NCI-H1092 (cell line): ENCODE measurements around the gene NCS1.
A peak's percentile ranks its signal among the peaks of the same experiment; 100 is the strongest.

ENCODE experiments used
- DNase-seq: peaks from one replicate; lab custom pipeline; 2025; lab: John Stamatoyannopoulos, UW

Gene NCS1

GRCh38 chr9:130147910-130148309 lies 24.3 kb upstream of the NCS1 start:
- no peak for DNase-seq

DNA sequence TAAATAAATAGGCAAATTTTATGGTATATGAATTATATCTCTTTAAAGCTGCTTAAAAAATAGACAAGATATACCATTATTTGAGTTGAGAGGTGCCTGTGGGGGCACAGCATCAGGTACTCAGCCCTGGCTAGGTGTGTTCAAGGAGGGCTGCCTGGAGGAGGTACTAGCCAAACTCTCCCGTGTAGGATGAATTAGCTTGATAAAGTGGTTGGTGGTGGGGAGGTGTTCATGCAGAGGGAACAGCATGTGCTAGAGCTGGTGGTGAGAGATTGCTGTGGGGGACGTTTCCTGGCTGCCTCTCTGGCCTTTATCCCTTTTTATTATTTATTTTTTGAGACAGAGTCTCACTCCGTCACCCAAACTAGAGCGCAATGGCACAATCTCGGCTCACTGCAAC lies 23.2 kb upstream of the NCS1 start:
- DNase-seq: no peak

GRCh38 chr9:130149654-130150286 lies 22.4 kb upstream of the NCS1 start:
- DNase-seq: no peak

DNA sequence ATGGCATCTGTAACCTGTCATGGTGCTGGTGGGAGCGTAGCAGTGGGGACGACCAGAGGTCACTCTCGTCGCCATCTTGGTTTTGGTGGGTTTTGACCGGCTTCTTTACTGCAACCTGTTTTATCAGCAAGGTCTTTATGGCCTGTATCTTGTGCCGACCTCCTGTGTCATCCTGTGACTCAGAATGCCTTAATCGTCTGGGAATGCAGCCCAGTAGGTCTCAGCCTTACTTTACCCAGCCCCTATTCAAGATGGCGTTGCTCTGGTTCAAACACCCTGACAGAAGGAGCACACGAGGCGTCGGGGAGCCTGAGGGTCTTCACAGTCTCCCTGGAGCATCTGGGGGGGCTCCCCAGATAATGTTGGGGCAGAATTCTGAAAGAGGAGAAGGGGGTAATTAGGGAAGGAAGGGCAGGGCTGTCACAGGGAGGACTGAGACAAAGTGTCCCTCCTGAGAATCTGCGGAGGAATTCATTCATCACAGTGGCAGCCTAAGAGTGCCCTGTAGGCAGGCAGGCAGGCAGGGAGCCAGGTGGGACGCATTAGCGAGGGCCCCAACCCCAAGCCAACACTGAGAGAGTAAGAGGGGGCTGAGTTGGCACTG lies 21.3 kb upstream of the NCS1 start:
- DNase-seq: no peak

- DNase-seq: no peak
Observed at GRCh38 chr9:130154816-130155215, 17.4 kb upstream of the NCS1 start.

DNA sequence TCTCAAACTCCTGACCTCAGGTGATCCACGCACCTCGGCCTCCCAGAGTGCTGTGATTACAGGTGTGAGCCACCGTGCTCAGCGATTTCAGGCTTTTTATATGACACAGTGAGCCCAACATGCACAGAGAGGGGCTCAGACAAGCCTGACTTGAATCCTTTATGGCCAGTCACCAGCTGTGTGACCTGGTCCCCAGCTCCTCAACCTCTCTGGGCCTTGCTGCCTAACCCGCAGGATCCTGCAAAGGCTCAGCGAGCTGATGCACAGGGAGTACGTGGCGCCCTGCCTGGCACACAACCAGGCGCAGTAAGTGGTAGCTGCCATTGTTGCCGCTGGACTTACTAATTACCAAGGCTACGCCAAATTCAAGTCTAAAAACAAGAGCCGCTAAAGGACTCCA lies 16.6 kb upstream of the NCS1 start:
- DNase-seq: no peak

DNA sequence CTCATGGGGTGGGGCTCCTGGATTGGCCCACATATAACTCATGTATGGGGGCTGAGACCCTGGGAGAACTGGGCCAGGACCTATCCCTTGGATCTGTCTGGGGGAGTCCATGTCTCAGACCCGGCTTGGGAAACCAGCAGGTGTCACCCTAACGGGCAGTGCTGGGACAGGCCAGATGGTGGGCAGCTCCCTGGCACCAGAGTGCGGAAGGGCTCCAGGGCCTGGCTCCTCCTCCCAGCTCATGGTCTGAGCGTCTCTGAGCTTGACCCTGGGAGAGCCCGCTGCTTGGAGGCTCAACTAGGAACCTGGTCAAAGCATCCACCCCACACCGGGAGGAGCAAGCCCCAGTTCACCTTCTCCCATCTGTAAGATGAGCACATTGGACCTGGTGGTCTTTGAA lies 15.5 kb upstream of the NCS1 start:
- DNase-seq: no peak

GRCh38 chr9:130157079-130157478 lies 15.1 kb upstream of the NCS1 start:
- DNase-seq: no peak

- no peak for DNase-seq
Observed at GRCh38 chr9:130158001-130158400, 14.2 kb upstream of the NCS1 start.

DNA sequence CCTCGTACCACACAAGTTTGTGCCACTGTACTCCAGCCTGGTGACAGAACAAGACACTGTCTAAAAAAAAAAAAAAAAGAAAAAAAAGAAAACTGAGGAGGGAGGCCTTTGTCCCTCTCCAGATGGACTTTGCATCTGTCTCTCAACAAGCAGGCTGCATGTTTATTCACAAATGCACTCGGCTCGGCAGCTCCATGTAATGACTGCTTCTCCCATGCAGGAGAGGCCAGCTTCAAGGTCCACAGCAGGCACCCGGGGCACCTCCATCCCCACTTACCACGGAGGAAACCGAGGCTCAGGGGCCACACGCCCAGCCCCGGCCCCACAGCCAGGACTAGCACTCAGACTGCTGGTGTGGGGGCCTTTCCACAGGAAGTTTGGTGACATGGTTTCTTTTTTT lies 13.1 kb upstream of the NCS1 start:
- no peak for DNase-seq

DNA sequence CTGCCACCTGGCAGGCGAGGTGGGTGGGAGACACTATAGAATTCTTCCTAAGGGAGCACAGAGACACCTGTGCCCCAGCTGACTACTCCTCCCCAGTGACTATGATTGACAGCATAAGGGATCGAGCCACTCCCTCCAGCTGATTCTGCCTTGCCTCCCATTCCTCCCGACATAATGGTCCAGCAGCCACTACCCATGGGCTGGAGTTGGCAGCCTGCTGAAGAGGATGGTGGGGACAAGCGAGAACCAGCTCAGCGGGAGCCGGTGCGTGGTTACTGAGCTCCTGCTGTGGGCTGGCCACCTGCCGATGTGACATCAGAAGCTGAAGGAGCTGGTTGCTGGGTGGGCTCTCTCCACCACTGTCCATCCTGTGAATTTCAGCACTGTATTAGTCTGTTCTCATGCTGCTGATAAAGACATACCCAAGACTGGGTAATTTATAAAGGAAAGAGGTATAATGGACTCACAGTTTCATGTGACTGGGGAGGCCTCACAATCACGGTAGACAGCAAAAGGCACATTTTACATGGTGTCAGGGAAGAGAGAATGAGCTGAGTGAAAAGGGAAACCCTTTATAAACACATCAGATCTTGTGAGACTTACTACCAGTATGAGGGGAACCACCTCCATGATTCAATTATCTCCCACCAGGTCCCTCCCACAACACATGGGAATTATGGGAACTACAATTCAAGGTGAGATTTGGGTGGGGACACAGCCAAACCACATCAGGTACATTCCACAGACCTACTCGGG lies 12.1 kb upstream of the NCS1 start:
- DNase-seq: peak; percentile 80

GRCh38 chr9:130160862-130161470 lies 11.2 kb upstream of the NCS1 start:
- DNase-seq: no peak

DNA sequence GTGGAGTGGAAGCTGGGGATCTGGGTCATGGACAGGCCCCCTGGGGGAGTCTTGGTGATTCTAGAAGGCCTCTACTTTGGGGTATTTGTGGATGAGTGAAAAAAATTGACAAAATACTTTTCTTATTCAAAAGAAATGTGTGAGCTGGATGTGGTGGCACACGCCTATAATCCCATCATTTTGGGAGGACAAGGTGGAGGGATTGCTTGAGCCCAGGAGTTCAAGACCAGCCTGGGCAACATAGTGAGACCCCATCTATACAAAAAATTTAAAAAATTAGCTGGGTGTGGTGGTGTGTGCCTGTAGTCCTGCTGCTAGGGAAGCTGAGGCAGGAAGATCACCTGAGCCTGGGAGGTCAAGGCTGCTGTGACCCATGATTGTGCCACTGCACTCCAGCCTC lies 6.6 kb upstream of the NCS1 start:
- no peak for DNase-seq

GRCh38 chr9:130166399-130166798 lies 5.8 kb upstream of the NCS1 start:
- DNase-seq: no peak

DNA sequence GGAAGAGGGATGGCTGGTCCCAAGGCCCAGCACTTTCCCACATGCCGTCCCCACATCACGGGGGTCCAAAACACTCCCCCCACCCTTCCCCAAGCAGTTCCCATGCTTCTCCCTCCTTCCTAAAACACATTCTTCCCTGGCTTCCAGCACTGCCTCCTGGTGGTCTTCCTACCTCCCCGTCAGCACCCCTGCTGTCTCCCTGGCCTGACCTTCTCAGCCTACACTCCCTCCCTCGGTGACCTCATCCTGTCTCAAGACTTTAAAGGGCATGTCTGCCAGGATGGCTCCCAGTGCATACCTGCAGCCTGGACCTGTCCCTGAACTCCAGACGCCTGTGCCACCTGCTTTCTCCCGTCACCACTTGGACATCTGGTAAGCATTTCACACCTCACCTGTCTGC lies 4.3 kb upstream of the NCS1 start:
- DNase-seq: no peak

- no peak for DNase-seq
Observed at GRCh38 chr9:130171226-130172148, 717 bp upstream of the NCS1 start.

DNA sequence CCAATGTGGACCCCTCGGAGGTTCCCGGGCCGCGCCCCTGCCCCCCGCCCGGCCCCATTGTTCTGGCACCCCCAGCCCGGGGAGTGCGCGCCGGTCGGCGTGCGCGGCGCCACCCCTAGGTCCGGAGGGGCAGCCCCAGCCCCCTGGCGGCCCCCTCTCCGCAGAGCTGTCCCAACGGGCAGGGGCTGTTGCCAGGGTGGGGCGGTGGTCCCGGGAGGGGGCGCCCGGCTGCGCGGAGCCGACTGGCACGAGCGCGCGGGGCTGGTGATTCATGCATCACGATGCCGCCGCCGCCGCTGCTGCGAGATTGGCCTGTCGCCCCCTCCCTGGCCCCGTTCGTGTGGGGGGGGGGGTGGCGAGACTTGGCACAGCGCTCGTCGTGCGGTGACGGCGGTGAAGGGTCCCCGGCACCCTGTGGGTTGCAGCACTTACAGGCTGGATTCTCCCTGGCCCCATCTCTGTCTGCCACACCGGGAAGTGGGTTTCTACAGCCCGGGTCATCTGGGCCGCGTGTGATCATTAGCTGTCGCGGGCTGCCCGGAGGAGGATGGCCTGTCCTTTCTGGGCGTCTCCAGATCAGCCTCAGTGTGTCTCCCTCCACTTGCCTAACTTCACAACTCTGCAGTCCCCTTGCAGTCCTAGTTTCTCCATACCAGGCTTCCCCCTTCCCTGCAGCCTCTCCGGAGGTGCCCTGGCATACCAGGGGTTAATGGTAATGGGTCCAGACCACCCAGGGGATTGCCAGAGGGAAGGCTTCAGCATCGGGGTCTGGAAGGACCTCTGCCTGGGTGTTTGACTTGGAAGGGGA lies 858 bp downstream of the NCS1 start:
- DNase-seq: no peak

DNA sequence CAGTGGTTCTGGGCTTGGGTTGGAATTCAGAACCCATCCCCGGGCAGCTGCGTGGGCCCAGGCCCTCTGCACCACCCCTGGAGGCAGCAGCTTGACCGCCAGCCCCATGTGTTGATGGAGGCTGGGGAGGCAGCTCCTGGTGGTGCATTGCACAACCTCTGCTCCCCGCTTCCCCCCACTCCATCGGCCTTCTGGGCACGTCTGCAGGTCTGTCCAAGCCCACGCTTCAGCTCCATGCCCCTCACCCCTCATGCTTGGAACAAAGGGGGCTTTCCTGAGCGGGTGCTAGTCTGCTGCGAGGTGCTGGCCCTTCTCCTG lies 1.4 kb downstream of the NCS1 start:
- DNase-seq: no peak

GRCh38 chr9:130174025-130174424 lies 1.8 kb downstream of the NCS1 start:
- DNase-seq: no peak

DNA sequence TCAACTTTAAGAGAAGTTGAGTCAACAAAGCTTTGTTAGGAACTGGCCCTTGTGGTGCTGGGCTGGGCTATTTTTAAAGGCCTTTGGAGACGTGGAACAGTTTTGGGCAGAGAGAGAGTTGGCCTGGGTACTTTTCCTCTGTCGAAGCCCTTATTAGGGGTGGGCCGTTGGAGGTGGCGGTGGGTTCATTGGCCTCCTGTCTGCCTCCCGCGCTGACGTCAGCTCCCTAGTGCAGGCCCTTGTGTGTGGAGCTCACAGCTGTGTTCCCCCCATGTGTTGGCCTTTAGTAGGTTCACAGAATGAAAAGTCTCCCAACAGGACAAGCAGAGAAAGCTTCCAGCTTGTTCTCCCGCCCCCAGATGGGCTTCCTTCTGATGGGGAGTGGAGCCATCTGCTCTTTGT lies 2.7 kb downstream of the NCS1 start:
- DNase-seq: no peak

DNA sequence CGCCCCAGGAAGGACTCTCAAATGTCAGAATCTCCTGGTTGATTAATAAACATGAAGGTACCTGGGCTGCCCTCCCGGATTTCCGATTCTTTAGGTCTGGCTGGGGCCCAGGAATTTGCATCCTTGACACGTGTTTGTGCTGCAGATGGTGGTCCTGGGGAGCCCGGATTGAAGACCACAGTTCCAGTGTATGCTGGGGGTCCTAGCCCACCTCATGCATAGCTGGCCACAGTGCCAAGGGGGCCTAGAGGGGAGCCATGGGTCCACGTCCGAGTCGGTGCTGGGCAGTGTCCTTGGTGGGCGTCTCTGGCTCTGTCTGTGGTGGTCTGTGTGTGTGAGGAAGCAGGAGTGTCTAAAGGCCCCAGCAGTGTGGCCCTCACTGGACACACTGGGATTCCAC lies 3.2 kb downstream of the NCS1 start:
- no peak for DNase-seq
